ENCODE data around the gene PRKRA.
A peak's percentile ranks its signal among the peaks of the same experiment; 100 is the strongest.
"Not testable (repeated sequence)": the region's sequence is repeated elsewhere in the genome, so short reads cannot be mapped to it uniquely, and the experiment has no call there.

PRKRA gene

DNA sequence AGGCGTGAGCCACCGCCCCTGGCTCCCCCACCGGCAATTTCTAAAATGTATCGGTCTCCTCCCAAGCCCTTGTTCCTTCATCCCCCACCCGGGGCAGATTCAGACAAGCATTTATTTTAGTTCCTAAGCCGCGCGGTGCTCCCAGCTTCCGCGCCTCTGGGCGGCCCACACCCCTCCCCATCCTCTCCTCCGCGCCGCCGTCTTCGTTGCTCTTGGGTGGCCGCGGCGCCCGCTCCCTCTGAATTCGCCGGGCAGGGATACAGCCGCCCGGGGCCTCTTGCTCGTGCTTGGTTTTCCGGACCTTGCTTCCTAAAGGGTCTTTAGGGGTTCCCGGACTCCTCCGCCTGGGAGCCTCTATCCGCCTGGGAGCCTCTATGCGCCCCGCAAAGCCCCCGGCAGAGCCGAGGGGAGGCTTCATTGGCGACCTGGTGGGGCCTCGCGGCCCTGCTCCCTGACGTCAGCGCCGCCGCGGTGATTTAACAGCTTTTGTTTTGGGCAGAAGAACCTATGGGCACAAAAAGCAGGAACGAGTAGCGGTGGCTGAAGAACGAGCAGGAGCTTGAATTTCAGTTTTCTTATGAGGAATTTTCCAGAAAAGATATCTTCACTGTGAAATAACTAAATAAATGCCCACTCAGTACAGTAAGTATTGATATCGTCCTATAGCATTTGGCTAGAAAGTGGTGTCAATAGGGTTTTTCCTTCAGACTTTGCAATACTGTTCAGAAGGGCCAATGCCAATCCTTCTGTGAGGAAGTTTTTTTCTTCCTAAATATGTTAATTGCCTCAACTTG lies 37.3 kb downstream of the PRKRA start:
- Histone ChIP-seq H3K4me1 (peaks cover 3% of the 10 kb centered on the region), H2AFZ (peak overlapping the region; percentile 84), H3K9me3 (ENCODE audit: control insufficient read depth, low read length) (no peaks in the 10 kb centered on the region), H3K27ac (peak overlapping the region; percentile 76), H3K9ac (peak overlapping the region; percentile 16), H3K36me3 (ENCODE audit: control insufficient read depth, insufficient read depth, low read length) (no peaks in the 10 kb centered on the region), H3K79me2 (no peaks in the 10 kb centered on the region), H3K4me3 (ENCODE audit: low read depth, low read length) (peak overlapping the region; percentile 57), H3K27me3 (ENCODE audit: control insufficient read depth, insufficient read depth, low read length) (no peaks in the 10 kb centered on the region), H3K4me2 (ENCODE audit: low read length) (peak overlapping the region; percentile 52)
- TF ChIP-seq, protein P1, sequence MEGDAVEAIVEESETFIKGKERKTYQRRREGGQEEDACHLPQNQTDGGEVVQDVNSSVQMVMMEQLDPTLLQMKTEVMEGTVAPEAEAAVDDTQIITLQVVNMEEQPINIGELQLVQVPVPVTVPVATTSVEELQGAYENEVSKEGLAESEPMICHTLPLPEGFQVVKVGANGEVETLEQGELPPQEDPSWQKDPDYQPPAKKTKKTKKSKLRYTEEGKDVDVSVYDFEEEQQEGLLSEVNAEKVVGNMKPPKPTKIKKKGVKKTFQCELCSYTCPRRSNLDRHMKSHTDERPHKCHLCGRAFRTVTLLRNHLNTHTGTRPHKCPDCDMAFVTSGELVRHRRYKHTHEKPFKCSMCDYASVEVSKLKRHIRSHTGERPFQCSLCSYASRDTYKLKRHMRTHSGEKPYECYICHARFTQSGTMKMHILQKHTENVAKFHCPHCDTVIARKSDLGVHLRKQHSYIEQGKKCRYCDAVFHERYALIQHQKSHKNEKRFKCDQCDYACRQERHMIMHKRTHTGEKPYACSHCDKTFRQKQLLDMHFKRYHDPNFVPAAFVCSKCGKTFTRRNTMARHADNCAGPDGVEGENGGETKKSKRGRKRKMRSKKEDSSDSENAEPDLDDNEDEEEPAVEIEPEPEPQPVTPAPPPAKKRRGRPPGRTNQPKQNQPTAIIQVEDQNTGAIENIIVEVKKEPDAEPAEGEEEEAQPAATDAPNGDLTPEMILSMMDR (IDR thresholded peaks at IDR 0.05), result no peak

DNA sequence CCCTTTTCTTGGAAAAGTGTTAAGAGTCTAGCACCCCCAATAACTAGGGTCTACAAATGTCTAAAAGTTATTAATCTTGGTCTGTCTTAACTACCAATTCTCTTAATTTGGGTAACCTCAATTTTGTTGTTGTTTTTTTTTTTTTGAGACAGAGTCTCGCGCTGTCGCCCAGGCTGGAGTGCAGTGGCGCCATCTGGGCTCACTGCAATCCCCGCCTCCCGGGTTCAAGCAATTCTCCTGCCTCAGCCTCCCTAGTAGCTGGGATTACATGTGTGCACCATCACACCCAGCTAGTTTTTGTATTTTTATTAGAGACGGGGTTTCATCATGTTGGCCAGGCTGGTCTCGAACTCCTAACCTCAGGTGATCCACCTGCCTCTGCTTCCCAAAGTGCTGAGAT lies 38.5 kb downstream of the PRKRA start:
- H3K9me3 ChIP-seq (ENCODE audit: control insufficient read depth, low read length); H3K9ac ChIP-seq; H3K4me2 ChIP-seq (ENCODE audit: low read length); H3K27ac ChIP-seq; H3K79me2 ChIP-seq; H3K4me3 ChIP-seq (ENCODE audit: low read depth, low read length); H3K27me3 ChIP-seq (ENCODE audit: control insufficient read depth, insufficient read depth, low read length); H3K4me1 ChIP-seq; H2AFZ ChIP-seq; H3K36me3 ChIP-seq (ENCODE audit: control insufficient read depth, insufficient read depth, low read length): not testable (repeated sequence)

DNA sequence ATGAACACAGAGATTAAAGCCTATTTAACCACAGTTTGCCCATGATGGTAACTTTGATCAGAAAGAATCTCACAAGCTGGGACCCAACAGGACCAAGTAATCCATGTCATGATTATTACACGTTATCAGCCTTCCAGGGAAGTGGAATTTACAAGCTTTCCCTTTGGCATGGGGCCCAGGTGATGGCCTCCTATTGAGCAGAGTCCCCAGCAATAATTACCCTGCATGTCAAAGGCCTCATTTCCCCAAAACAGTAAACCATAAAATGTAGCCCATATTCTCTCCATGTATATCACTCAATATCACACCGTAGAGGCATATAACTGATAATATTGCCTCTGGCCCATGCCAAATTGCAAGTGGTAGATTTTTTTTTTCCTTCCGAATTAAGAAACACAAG lies 38.9 kb downstream of the PRKRA start:
- Histone ChIP-seq H3K36me3 (ENCODE audit: control insufficient read depth, insufficient read depth, low read length) (no peaks in the 10 kb centered on the region), H3K27me3 (ENCODE audit: control insufficient read depth, insufficient read depth, low read length) (no peaks in the 10 kb centered on the region), H2AFZ (no peak overlapping the region), H3K9ac (no peak overlapping the region), H3K79me2 (no peaks in the 10 kb centered on the region), H3K27ac (no peak overlapping the region), H3K4me2 (ENCODE audit: low read length) (no peak overlapping the region), H3K4me3 (ENCODE audit: low read depth, low read length) (no peak overlapping the region), H3K9me3 (ENCODE audit: control insufficient read depth, low read length) (no peaks in the 10 kb centered on the region), H3K4me1 (peaks cover 3% of the 10 kb centered on the region)
- TF ChIP-seq, protein P1 (IDR thresholded peaks at IDR 0.05), result no peak

DNA sequence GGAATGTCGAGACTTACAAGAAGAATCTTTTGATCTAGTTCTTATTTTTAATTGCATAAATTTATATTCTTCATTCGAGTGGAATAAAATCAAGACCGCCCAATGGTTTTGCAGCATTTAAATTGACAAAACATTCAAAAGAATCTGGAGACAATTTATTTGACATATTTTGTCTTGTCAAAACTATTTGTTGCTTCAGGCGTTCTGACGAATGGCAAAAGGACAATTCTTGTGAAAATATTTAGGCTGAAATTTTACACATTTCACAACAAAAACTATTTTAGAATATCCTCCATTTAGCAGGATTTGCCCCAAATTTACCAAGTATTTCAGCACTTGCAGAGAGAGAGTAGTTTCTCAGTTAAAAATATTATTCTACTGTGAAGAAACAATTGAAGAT lies 41.7 kb downstream of the PRKRA start:
- Histone ChIP-seq H3K9me3 (ENCODE audit: control insufficient read depth, low read length) (no peaks in the 10 kb centered on the region), H3K79me2 (no peaks in the 10 kb centered on the region), H3K36me3 (ENCODE audit: control insufficient read depth, insufficient read depth, low read length) (no peaks in the 10 kb centered on the region), H3K4me2 (ENCODE audit: low read length) (no peak overlapping the region), H2AFZ (no peak overlapping the region), H3K27me3 (ENCODE audit: control insufficient read depth, insufficient read depth, low read length) (no peaks in the 10 kb centered on the region), H3K9ac (no peak overlapping the region), H3K4me1 (no peaks in the 10 kb centered on the region), H3K4me3 (ENCODE audit: low read depth, low read length) (no peak overlapping the region), H3K27ac (no peak overlapping the region)
- TF ChIP-seq, protein P1 (IDR thresholded peaks at IDR 0.05), result no peak

DNA sequence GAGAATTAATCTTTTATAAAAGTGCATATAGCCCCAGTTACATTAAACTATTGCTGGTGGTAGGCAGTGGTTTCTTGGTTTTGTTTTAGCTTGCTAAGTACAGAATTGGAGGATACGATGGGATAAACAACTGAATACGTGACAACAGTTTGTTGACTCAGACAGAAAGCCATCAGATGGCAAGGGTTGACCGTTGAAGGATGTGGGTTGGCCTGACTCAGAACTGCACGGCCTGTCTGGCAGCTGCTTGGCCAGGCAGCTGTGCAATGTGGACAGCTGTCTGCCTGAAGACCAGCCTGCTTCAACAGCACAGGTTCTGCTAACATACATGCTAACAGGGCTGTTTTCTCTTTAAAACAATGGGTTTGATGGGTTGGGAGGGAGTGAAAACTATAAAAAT lies 46.6 kb downstream of the PRKRA start:
- no peak overlapping the region for H3K27ac ChIP-seq
- no peak overlapping the region for H3K9ac ChIP-seq

More for the DNA sequence above, 46.6 kb downstream of the PRKRA start:
- no peak overlapping the region for H3K4me2 ChIP-seq (ENCODE audit: low read length)
- H3K36me3 ChIP-seq (ENCODE audit: control insufficient read depth, insufficient read depth, low read length), result no peaks in the 10 kb centered on the region
- no peaks in the 10 kb centered on the region for H3K27me3 ChIP-seq (ENCODE audit: control insufficient read depth, insufficient read depth, low read length)
- H3K79me2 ChIP-seq, result no peaks in the 10 kb centered on the region
- TF ChIP-seq, protein P1 (IDR thresholded peaks at IDR 0.05), result no peak
- no peaks in the 10 kb centered on the region for H3K4me1 ChIP-seq
- no peak overlapping the region for H3K4me3 ChIP-seq (ENCODE audit: low read depth, low read length)
- peak overlapping the region; percentile 3 for H2AFZ ChIP-seq
- no peaks in the 10 kb centered on the region for H3K9me3 ChIP-seq (ENCODE audit: control insufficient read depth, low read length)

All from parathyroid adenoma (tissue), 2 donors.